ENCODE measurements around the gene TMEM151B. TPM values are rescaled to one million over a fixed set of nuclear protein-coding genes. Genes with fewer than 3 reads are reported as not detected.

TMEM151B gene
- total and polyA plus RNA-seq, 2 of the 13 experiments (the other 11 are each of a cell fraction or from before 2014, with no cell fraction given) = not detected

DNA sequence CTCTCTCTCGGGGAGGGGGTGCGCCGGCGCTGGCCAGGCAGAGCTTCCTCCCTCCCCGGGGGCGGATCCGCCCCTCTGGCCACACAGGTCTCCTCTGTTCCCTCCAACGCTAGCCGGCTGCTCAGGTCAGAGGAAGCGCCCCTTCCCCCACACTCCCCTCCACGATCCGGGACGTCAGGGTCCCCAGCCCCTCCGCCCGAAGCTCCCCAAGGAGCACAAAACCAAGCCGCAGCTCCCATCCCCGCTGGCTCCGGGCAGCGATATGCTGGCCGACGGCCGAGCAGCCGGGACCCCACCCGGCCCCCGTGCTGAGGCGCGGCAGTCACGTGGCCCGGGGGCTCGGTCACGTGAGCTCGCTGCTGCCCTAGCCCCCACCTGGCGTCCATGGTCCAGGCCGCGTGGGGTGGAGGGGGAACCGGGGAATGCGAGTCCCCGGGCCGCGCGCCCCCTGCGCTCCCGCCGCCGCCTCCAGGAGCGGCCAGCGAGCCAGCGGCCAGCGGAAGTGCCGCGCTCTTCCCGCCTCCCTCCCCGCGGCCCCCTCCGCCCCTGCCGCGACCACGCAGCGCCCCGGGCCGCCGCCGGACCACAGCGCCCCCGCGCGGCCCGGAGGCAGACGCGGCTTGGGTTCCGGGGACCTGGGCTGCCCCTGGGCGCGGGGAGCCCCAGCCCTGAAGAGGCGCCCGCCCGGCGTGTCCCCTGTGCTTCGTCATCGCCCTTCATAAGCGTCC, 13.1 kb upstream of the TMEM151B start, which contains the start of gene SLC35B2 (continued):
- TF ChIP-seq, protein P1, sequence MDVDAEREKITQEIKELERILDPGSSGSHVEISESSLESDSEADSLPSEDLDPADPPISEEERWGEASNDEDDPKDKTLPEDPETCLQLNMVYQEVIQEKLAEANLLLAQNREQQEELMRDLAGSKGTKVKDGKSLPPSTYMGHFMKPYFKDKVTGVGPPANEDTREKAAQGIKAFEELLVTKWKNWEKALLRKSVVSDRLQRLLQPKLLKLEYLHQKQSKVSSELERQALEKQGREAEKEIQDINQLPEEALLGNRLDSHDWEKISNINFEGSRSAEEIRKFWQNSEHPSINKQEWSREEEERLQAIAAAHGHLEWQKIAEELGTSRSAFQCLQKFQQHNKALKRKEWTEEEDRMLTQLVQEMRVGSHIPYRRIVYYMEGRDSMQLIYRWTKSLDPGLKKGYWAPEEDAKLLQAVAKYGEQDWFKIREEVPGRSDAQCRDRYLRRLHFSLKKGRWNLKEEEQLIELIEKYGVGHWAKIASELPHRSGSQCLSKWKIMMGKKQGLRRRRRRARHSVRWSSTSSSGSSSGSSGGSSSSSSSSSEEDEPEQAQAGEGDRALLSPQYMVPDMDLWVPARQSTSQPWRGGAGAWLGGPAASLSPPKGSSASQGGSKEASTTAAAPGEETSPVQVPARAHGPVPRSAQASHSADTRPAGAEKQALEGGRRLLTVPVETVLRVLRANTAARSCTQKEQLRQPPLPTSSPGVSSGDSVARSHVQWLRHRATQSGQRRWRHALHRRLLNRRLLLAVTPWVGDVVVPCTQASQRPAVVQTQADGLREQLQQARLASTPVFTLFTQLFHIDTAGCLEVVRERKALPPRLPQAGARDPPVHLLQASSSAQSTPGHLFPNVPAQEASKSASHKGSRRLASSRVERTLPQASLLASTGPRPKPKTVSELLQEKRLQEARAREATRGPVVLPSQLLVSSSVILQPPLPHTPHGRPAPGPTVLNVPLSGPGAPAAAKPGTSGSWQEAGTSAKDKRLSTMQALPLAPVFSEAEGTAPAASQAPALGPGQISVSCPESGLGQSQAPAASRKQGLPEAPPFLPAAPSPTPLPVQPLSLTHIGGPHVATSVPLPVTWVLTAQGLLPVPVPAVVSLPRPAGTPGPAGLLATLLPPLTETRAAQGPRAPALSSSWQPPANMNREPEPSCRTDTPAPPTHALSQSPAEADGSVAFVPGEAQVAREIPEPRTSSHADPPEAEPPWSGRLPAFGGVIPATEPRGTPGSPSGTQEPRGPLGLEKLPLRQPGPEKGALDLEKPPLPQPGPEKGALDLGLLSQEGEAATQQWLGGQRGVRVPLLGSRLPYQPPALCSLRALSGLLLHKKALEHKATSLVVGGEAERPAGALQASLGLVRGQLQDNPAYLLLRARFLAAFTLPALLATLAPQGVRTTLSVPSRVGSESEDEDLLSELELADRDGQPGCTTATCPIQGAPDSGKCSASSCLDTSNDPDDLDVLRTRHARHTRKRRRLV (CRISPR knock-in tag; IDR thresholded peaks at IDR 0.05) = no peak
- TF ChIP-seq DPF2 (CRISPR knock-in tag; IDR thresholded peaks at IDR 0.05; ENCODE audit: borderline replicate concordance, low read depth) (no peak), ZNF564 (CRISPR knock-in tag; IDR thresholded peaks at IDR 0.05) (0 out of 2 replicates have a peak, but pooled peaks have one; percentile 37), KLF12 (CRISPR knock-in tag; IDR thresholded peaks at IDR 0.05; ENCODE audit: borderline replicate concordance) (peak; percentile 24; the same call in 1 of the 2 replicates), NR1H2 (CRISPR knock-in tag; IDR thresholded peaks at IDR 0.05; ENCODE audit: borderline replicate concordance, low read depth) (no peak), ZNF468 (CRISPR knock-in tag; IDR thresholded peaks at IDR 0.05) (no peak), NFKBIZ (CRISPR knock-in tag; IDR thresholded peaks at IDR 0.05) (peak; percentile 61; the same call in 1 of the 2 replicates), RNF219 (CRISPR knock-in tag; IDR thresholded peaks at IDR 0.05) (no peak), HOXA3 (CRISPR knock-in tag; IDR thresholded peaks at IDR 0.05) (peak; percentile 79), ZNF326 (CRISPR knock-in tag; IDR thresholded peaks at IDR 0.05; ENCODE audit: borderline replicate concordance) (no peak; the same call in 1 of the 2 replicates), PRDM10 (CRISPR knock-in tag; IDR thresholded peaks at IDR 0.05; ENCODE audit: low read depth) (no peak; the same call in none of the 2 replicates), NPAS2 (CRISPR knock-in tag; IDR thresholded peaks at IDR 0.05; ENCODE audit: borderline replicate concordance) (no peak)
- TF ChIP-seq, protein P2, sequence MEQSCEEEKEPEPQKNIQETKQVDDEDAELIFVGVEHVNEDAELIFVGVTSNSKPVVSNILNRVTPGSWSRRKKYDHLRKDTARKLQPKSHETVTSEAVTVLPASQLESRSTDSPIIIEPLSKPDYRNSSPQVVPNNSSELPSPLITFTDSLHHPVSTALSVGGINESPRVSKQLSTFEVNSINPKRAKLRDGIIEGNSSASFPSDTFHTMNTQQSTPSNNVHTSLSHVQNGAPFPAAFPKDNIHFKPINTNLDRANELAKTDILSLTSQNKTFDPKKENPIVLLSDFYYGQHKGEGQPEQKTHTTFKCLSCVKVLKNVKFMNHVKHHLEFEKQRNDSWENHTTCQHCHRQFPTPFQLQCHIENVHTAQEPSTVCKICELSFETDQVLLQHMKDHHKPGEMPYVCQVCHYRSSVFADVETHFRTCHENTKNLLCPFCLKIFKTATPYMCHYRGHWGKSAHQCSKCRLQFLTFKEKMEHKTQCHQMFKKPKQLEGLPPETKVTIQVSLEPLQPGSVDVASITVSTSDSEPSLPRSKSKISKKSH (CRISPR knock-in tag; IDR thresholded peaks at IDR 0.05; ENCODE audit: borderline replicate concordance) = 0 out of 2 replicates have a peak, but pooled peaks have one; percentile 64
- TF ChIP-seq, protein P3, sequence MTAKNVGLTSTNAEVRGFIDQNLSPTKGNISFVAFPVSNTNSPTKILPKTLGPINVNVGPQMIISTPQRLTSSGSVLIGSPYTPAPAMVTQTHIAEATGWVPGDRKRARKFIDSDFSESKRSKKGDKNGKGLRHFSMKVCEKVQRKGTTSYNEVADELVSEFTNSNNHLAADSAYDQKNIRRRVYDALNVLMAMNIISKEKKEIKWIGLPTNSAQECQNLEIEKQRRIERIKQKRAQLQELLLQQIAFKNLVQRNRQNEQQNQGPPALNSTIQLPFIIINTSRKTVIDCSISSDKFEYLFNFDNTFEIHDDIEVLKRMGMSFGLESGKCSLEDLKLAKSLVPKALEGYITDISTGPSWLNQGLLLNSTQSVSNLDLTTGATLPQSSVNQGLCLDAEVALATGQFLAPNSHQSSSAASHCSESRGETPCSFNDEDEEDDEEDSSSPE (CRISPR knock-in tag; IDR thresholded peaks at IDR 0.05) = peak; percentile 79

Data from HepG2 (cell line).